ENCODE measurements around the gene LRRC26. TPM values are rescaled to one million over a fixed set of nuclear protein-coding genes. Genes with fewer than 3 reads are reported as not detected.
"Not testable (repeated sequence)": the region's sequence is repeated elsewhere in the genome, so short reads cannot be mapped to it uniquely, and the experiment has no call there.

LRRC26 gene

GRCh38 chr9:137121927-137122795 lies 47.7 kb downstream of the LRRC26 start:
- H3K27me3 ChIP-seq (ENCODE audit: insufficient read depth, poor library complexity, severe bottlenecking); H3K27ac ChIP-seq (replicated peaks); DNase-seq (ENCODE audit: low read depth in 1 of 2, low spot score in 1 of 2); H3K4me3 ChIP-seq (replicated peaks; ENCODE audit: insufficient read depth, low read length): not testable (repeated sequence)

Small RNA genes within 50 kb of the gene (microRNA-seq; reads per million reads assigned to microRNA genes)
- not detected for gene MIR3621

Measured in HL-60 (cell line).